ENCODE results near the gene SERPINA10.

DNA sequence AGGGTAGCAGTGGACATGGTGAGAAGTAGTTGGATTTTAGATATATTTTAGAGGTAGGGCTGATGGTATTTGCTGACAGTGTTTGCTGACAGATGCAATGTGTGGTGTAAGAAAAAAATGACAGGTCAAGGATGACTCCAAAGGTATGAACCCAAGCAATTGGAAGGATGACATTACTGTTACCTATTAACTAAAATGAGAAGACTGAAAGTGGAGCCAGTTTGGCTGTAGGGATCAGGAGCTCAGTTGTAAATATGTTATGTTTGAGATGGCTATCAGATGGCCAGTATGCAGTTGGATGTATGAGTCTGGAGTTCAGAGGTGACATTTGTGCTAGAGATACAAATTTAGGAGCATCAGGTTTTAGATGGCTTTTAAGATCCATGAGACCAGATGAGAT, 47.5 kb upstream of the SERPINA10 start:
- TF ChIP-seq CTCF (IDR thresholded peaks at IDR 0.05) (no peak), POLR2A (IDR thresholded peaks at IDR 0.05) (no peak)
